IMR-90 (cell line): ENCODE data around the gene DNAJC27. TPM values are rescaled to one million over a fixed set of nuclear protein-coding genes. Genes with fewer than 3 reads are reported as not detected.
"Not testable (repeated sequence)": the region's sequence is repeated elsewhere in the genome, so short reads cannot be mapped to it uniquely, and the experiment has no call there.

Experiments used
- ATAC-seq: fragments of 200-7000 bp; cut with Tn5 transposase; 2 replicates; pipeline ENCODE4 v1.9.1; 2020; ENCODE audit warnings: low read depth, mild to moderate bottlenecking, moderate library complexity
- BruUV-seq: library from RNA; stranded (reverse); fragments of 400-500 nt; replicated peaks from 2 replicates; lab custom pipeline; 2021; lab: Mats Ljungman, UMichigan
- CTCF ChIA-PET: fragments of 300-600 bp; formaldehyde crosslinking; extraction: SDS; loops from one replicate; lab custom pipeline; 2021; ENCODE audit warnings: antibody characterized with exemption; lab: Yijun Ruan, JAX
- POLR2A ChIA-PET: fragments of 300-600 bp; sonication (Branson Sonifier 250); formaldehyde crosslinking; loops from one replicate; lab custom pipeline; 2022; ENCODE audit warnings: antibody characterized with exemption; ENCODE audit not compliant: unreplicated experiment; lab: Charles Lee
- DNase-seq: peaks from one replicate; pipeline ENCODE4 v3.0.0; 2013
- H2AFZ ChIP-seq: replicated peaks from 2 replicates; pipeline ENCODE3; 2013; ENCODE audit warnings: low read length, mild to moderate bottlenecking; ENCODE audit not compliant: poor library complexity
- H2AK5ac ChIP-seq: 2 replicates; pipeline ENCODE4 v1.6.1; 2013; ENCODE audit warnings: low read depth, low read length, inconsistent platforms
- H2AK9ac ChIP-seq: replicated peaks from 2 replicates; pipeline ENCODE3; 2013; ENCODE audit warnings: mild to moderate bottlenecking, low read depth, low read length, moderate library complexity; ENCODE audit not compliant: poor library complexity
- H2BK120ac ChIP-seq: 2 replicates; pipeline ENCODE4 v1.6.1; 2013; ENCODE audit warnings: low read depth, low read length, inconsistent platforms
- H2BK15ac ChIP-seq: 3 replicates; pipeline ENCODE4 v1.6.1; 2013; ENCODE audit warnings: low read depth, low read length, inconsistent platforms
- H2BK20ac ChIP-seq: 2 replicates; pipeline ENCODE4 v1.6.1; 2013; ENCODE audit warnings: low read depth, mild to moderate bottlenecking, inconsistent platforms, low read length, moderate library complexity
- H2BK5ac ChIP-seq: 2 replicates; pipeline ENCODE4 v1.6.1; 2013; ENCODE audit warnings: mild to moderate bottlenecking, low read depth, low read length, inconsistent platforms; ENCODE audit not compliant: poor library complexity, severe bottlenecking
- H3K14ac ChIP-seq: replicated peaks from 2 replicates; pipeline ENCODE4 v1.6.1; 2013; ENCODE audit warnings: low read depth, low read length, inconsistent platforms
- H3K18ac ChIP-seq: 2 replicates; pipeline ENCODE4 v1.6.1; 2013; ENCODE audit warnings: low read depth, low read length, control low read depth
- H3K23ac ChIP-seq: 2 replicates; pipeline ENCODE4 v1.6.1; 2013; ENCODE audit warnings: low read depth, low read length, inconsistent platforms
- H3K27ac ChIP-seq: 2 replicates; pipeline ENCODE4 v1.5.1; 2013; ENCODE audit warnings: mild to moderate bottlenecking, control low read depth, low read length; ENCODE audit not compliant: insufficient read depth
- H3K27me3 ChIP-seq: 2 replicates; pipeline ENCODE4 v1.6.1; 2013; ENCODE audit warnings: low read length; ENCODE audit not compliant: control insufficient read depth, insufficient read depth
- H3K36me3 ChIP-seq: 2 replicates; pipeline ENCODE4 v1.6.1; 2013; ENCODE audit warnings: low read length, mixed read lengths; ENCODE audit not compliant: control insufficient read depth, insufficient read depth
- H3K4ac ChIP-seq: 2 replicates; pipeline ENCODE4 v1.6.1; 2013; ENCODE audit warnings: low read depth, low read length, inconsistent platforms
- H3K4me1 ChIP-seq: 2 replicates; pipeline ENCODE4 v1.6.1; 2013; ENCODE audit warnings: low read length, mixed read lengths; ENCODE audit not compliant: control insufficient read depth, insufficient read depth
- H3K4me2 ChIP-seq: 2 replicates; pipeline ENCODE4 v1.6.1; 2013; ENCODE audit warnings: low read depth, mild to moderate bottlenecking, control low read depth, low read length, moderate library complexity
- H3K4me3 ChIP-seq: 2 replicates; pipeline ENCODE4 v1.5.1; 2013; ENCODE audit warnings: low read depth, mild to moderate bottlenecking, control low read depth, low read length, moderate library complexity; ENCODE audit not compliant: insufficient read depth
- H3K56ac ChIP-seq: 2 replicates; pipeline ENCODE4 v1.6.1; 2013; ENCODE audit warnings: low read length, inconsistent platforms; ENCODE audit not compliant: insufficient read depth; ENCODE audit errors: extremely low read depth
- H3K79me1 ChIP-seq, 2 experiments: 2 replicates each; pipeline ENCODE4 v1.6.1; 2013; ENCODE audit warnings: low read length in 2 of 2, inconsistent platforms in 1 of 2, low read depth in 1 of 2
- H3K9ac ChIP-seq: 2 replicates; pipeline ENCODE4 v1.6.1; 2013; ENCODE audit warnings: low read depth, low read length, control low read depth
- H3K9me1 ChIP-seq: 2 replicates; pipeline ENCODE4 v1.6.1; 2013; ENCODE audit warnings: low read length, inconsistent platforms; ENCODE audit not compliant: insufficient read depth
- H3K9me3 ChIP-seq: 2 replicates; pipeline ENCODE4 v1.6.1; 2013; ENCODE audit warnings: low read length; ENCODE audit not compliant: control insufficient read depth, insufficient read depth
- H4K20me1 ChIP-seq: 2 replicates; pipeline ENCODE4 v1.6.1; 2013; ENCODE audit warnings: low read length, inconsistent platforms; ENCODE audit not compliant: insufficient read depth
- H4K5ac ChIP-seq: 2 replicates; pipeline ENCODE4 v1.6.1; 2013; ENCODE audit warnings: mild to moderate bottlenecking, low read depth, low read length, control low read depth
- H4K8ac ChIP-seq, 2 experiments: 2 replicates each; pipeline ENCODE4 v1.6.1; 2013; ENCODE audit warnings: low read depth in 2 of 2, low read length in 2 of 2, control low read depth in 1 of 2, inconsistent platforms in 1 of 2
- H4K91ac ChIP-seq: 2 replicates; pipeline ENCODE4 v1.6.1; 2013; ENCODE audit warnings: low read depth, low read length, inconsistent platforms; ENCODE audit not compliant: insufficient read depth
- CEBPB ChIP-seq: IDR thresholded peaks from 2 replicates; pipeline ENCODE4 v1.6.1; 2012; ENCODE audit warnings: low read depth, low read length, improper control_type of control experiment
- WGBS, 2 experiments: methylation state at CpG; one replicate each; pipeline versions ENCODE4 v1.1.5 to v1.1.7; 2013; ENCODE audit warnings: missing lambda C conversion rate in 2 of 2; ENCODE audit not compliant: insufficient read length in 1 of 2; ENCODE audit errors: extremely low coverage in 2 of 2; 5-methylcytosine and 5-hydroxymethylcytosine counted together
- dilution Hi-C: fragments of 300-500 bp; cut with HindIII; formaldehyde crosslinking; loops from one replicate; pipeline ENCODE4 v1.14.3; 2018; ENCODE audit warnings: low sequenced_read_pairs; ENCODE audit not compliant: unreplicated experiment
- in situ Hi-C: fragments of 300-500 bp; cut with MboI; formaldehyde crosslinking; loops from 3 replicates; pipeline ENCODE4 v1.14.3; 2019; ENCODE audit warnings: low sequenced_read_pairs, inconsistent platforms, mixed read lengths
- intact Hi-C: fragments of 100-400 bp; cut with micrococcal nuclease; formaldehyde crosslinking; loops from 2 replicates; pipeline ENCODE4 v1.10.0; 2022
- polyA plus RNA-seq, 3 experiments: library from polyadenylated mRNA; depleted of rRNA; stranded (reverse); fragments of >200 nt; gene quantifications; 2 replicates each; pipeline ENCODE4 v1.2.3, GENCODE V29; 2012; ENCODE audit warnings: low replicate concordance in 1 of 3
- total RNA-seq: library from RNA; depleted of rRNA; stranded (reverse); fragments of >200 nt; gene quantifications from 2 replicates; pipeline ENCODE4 v1.2.3, GENCODE V29; 2012

DNAJC27 gene
- total and polyA plus RNA-seq, 2 of the 4 experiments (the other 2 are of a cell fraction) = 1.6 to 2.0 TPM

GRCh38 chr2:24999097-24999496, 27.3 kb upstream of the DNAJC27 start:
- H3K14ac ChIP-seq, H3K4me3 ChIP-seq, H3K4me2 ChIP-seq, H2BK120ac ChIP-seq, H4K20me1 ChIP-seq, H3K9me1 ChIP-seq, H3K23ac ChIP-seq, in situ Hi-C loops, H2AK5ac ChIP-seq, H2AFZ ChIP-seq, dilution Hi-C loops, H2BK20ac ChIP-seq, BruUV-seq, H3K4ac ChIP-seq, H4K5ac ChIP-seq, H2BK5ac ChIP-seq, POLR2A ChIA-PET, H3K9ac ChIP-seq, H4K91ac ChIP-seq, H2BK15ac ChIP-seq, H3K56ac ChIP-seq, H3K9me3 ChIP-seq, CTCF ChIA-PET, H3K27ac ChIP-seq, DNase-seq, H3K18ac ChIP-seq, H3K79me1 ChIP-seq, ATAC-seq, H3K27me3 ChIP-seq, intact Hi-C loops, H3K36me3 ChIP-seq, H4K8ac ChIP-seq, H2AK9ac ChIP-seq: not testable (repeated sequence)
- peak; percentile 63; the same call in 1 of the 2 replicates for TF ChIP-seq CEBPB
- peaks cover 13% of the 10 kb centered on the region for H3K4me1 ChIP-seq
- WGBS, 2 experiments = no CpG with 5 or more reads among the region's 8 CpGs
